HFF-Myc (cell line): ENCODE results near the gene WDR5.
A peak's percentile ranks its signal among the peaks of the same experiment; 100 is the strongest.

Experiments
- DNase-seq: peaks from one replicate; pipeline ENCODE4 v3.0.0-alpha.2; 2011; ENCODE audit warnings: low read depth; ENCODE audit errors: extremely low read depth
- H3K4me3 ChIP-seq: replicated peaks from 2 replicates; pipeline ENCODE4 v1.5.1; 2011; ENCODE audit warnings: low read depth, mild to moderate bottlenecking, control low read depth, low read length
- TF ChIP-seq, protein P1 (sequence below): IDR thresholded peaks from 2 replicates; pipeline ENCODE4 v1.5.1; 2012; ENCODE audit warnings: mild to moderate bottlenecking, low read depth, low read length, control low read depth; ENCODE audit errors: missing control alignments

The WDR5 gene

DNA sequence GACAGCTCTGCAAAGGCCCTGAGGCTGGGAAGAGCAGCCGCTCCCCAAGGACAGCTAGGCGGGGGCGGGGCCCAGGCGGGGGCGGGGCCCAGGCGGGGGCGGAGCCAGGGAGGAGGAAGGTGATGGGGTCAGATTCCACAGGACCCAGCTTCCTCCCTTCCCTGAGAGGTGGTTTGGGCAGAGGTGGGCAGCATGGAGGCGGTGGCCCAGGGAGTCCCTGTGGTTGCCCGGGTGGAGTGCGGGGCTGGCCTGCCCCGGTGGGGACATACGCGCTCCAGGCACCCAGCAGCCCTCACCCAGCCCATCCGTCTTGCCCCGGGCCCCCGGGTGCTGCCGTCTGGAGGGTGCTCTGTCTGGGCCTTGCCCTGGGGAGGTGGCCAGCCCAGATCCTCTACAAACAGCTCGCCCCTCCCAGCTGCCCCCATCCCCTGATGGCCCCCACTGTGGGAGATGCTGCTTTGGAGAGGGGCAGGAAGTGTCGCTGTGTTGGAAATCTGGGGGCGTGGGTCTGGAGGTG, 39.5 kb downstream of the WDR5 start:
- TF ChIP-seq, protein P1, sequence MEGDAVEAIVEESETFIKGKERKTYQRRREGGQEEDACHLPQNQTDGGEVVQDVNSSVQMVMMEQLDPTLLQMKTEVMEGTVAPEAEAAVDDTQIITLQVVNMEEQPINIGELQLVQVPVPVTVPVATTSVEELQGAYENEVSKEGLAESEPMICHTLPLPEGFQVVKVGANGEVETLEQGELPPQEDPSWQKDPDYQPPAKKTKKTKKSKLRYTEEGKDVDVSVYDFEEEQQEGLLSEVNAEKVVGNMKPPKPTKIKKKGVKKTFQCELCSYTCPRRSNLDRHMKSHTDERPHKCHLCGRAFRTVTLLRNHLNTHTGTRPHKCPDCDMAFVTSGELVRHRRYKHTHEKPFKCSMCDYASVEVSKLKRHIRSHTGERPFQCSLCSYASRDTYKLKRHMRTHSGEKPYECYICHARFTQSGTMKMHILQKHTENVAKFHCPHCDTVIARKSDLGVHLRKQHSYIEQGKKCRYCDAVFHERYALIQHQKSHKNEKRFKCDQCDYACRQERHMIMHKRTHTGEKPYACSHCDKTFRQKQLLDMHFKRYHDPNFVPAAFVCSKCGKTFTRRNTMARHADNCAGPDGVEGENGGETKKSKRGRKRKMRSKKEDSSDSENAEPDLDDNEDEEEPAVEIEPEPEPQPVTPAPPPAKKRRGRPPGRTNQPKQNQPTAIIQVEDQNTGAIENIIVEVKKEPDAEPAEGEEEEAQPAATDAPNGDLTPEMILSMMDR, result no peak
- H3K4me3 ChIP-seq, result no peak overlapping the region
- no peak for DNase-seq

DNA sequence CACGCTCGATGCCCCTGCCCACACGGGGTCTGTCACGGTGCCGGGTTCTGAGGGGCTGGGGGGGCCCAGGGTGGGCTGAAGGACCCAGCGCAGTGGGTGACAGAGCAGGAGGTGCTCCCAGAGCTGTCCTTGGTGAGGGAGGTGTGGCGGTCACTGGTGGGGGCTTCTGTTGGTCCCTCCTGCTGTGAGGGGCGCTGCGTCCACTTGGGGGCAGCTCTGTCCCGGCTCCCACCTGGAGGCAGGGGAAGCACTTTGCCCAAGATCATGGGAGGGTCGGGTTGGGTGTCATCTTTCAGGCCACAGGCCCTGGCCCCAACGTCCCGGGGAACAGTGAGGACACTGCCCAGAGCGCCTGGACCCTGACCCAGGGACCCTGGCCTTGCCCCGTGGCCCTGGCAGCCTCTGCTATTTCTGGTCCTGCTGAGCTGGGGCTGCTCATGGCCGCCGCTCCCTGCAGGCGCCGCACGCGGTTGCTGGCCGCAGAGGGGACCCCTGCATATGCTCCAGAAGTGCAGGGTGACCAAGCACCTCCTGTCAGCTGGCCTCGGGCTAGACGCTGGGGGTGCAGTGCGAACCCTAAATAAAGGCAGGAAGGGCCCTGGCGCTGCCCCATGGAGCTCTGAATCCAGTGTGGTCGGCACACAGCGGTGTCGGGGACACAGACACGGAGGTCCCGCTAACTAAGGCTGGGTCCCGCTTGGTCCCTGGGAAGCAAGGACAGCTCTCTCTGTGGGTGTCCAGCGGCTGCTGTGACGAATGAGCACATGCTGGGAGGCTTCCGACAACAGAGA, 40.1 kb downstream of the WDR5 start:
- no peak for DNase-seq
- no peak overlapping the region for H3K4me3 ChIP-seq
- TF ChIP-seq, protein P1, result peak; percentile 13

DNA sequence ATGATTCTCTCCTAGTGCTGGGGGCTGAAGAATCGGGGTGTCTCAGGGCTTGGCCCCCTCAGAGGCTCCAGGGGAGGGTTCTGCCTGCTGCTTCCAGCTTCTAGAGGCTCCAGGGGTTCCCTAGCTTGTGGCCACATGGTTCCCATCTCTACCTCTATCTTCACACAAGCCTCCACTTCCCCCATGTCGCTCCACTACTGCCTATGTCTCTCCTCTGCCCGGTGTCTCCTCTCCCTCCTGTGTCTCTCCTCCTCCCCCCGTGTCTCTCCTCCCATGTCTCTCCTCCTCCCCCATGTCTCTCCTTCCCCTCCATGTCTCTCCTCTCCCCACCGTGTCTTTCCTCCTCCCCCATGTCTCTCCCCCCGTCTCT, 40.7 kb downstream of the WDR5 start:
- TF ChIP-seq, protein P1, result no peak
- DNase-seq, result no peak
- H3K4me3 ChIP-seq, result no peak overlapping the region

DNA sequence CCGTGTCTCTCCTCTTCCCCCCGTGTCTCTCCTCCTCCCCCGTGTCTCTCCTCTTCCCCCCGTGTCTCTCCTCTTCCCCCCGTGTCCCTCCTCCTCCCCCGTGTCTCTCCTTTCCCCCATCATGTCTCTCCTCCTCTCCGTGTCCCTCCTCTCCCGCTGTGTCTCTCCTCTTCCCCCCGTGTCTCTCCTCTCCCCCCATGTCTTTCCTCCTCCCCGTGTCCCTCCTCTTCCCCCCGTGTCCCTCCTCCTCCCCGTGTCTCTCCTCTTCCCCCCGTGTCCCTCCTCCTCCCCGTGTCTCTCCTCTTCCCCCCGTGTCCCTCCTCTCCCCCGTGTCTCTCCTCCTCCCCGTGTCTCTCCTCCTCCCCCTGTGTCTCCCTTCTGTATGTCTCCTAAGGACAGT, 41.3 kb downstream of the WDR5 start:
- no peak for DNase-seq
- H3K4me3 ChIP-seq, result no peak overlapping the region
- TF ChIP-seq, protein P1, result no peak

DNA sequence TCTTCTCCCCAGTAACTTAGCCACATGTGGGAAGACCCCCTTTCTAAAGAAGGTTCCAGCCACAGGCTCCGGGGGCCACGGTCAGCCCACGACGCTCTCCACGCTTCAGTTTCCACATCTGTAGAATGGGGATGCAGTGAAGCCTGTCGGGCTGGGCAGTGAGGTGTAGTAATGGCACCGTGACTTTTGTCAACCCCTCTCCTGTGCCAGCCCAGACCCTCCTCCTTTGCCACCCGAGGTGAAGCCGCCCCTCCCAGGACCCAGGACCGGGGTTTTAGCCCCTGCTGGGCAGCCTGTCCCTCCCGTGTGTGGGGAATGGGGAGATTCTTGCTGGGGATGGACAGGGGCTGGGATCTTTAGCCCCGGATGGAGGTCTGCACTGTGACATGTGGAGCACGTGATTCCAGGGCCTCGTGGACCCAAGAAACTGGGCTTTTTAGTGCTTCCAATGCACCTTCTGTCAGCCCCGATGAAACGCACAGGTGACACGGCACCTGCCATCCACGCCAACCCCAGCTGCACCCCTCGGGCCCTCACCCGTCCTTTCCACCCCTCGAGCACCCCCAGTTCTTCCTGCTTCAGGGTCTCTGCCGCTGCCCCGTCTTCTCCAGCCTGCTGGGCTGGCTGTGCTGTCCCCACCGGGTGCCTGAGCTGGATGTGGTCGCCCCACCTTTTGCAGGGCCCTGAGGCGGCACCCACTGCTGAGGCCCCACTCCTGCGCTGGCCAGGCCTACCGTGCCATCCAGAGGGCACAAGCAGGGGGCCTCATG, 41.9 kb downstream of the WDR5 start:
- TF ChIP-seq, protein P1, result no peak

DNA sequence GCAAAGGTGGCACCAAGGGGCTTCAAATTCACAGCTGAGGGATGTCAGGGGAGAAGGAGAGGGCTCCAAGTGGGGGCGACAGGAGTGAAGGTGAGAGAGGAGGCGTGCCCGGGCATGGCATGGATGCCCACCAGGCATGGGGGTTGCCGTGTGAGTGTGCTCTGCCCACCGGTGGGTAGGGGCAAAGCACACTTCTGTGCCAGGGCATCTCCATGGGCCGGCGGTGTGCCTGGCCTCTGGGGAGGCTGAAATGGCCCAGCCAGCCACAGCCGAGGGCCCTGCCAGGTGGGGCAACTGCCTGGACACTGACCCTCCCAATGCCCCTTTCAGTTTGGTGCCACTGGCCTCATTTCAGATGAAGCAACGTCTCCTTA, 42.5 kb downstream of the WDR5 start:
- DNase-seq, result no peak
- H3K4me3 ChIP-seq, result no peak overlapping the region
- TF ChIP-seq, protein P1, result no peak

More for the DNA sequence above, 41.9 kb downstream of the WDR5 start:
- H3K4me3 ChIP-seq, result no peak overlapping the region
- DNase-seq, result no peak
